Testis (tissue), 3 donors: ENCODE measurements around the gene KCNJ1. TPM values are rescaled to one million over a fixed set of nuclear protein-coding genes. Genes with fewer than 3 reads are reported as not detected.

Source experiments
- DNase-seq: peaks from one replicate; pipeline ENCODE4 v3.0.0-alpha.2; 2019
- H3K27ac ChIP-seq, 2 donors: fragments of 200-600 bp; sonication (generic); one replicate each; pipeline ENCODE4 v1.5.1; 2019
- H3K27me3 ChIP-seq: fragments of 200-600 bp; sonication (generic); one replicate; pipeline ENCODE4 v1.5.1; 2019
- H3K36me3 ChIP-seq: fragments of 200-600 bp; sonication (generic); one replicate; pipeline ENCODE4 v1.5.1; 2017; ENCODE audit warnings: low read depth; ENCODE audit errors: missing control alignments
- H3K4me1 ChIP-seq: fragments of 200-600 bp; sonication (generic); one replicate; pipeline ENCODE4 v1.5.1; 2019
- H3K4me3 ChIP-seq, 2 donors: fragments of 200-600 bp; sonication (generic); one replicate each; pipeline ENCODE4 v1.5.1; 2017 to 2019
- H3K9me3 ChIP-seq: fragments of 200-600 bp; sonication (generic); one replicate; pipeline ENCODE4 v1.5.1; 2017
- POLR2A ChIP-seq: fragments of 450-650 bp; IDR thresholded peaks from one replicate; pipeline ENCODE4 v1.6.1; 2017; ENCODE audit warnings: antibody characterized with exemption, mild to moderate bottlenecking, moderate library complexity
- WGBS, 2 donors: methylation state at CpG; one replicate each; pipeline ENCODE4 v1.1.5; 2018; 5-methylcytosine and 5-hydroxymethylcytosine counted together
- intact Hi-C: fragments of 100-400 bp; cut with DNase I; formaldehyde crosslinking; loops from one replicate; pipeline ENCODE4 v1.15.1; 2023; ENCODE audit warnings: low total_unique reads
- polyA plus RNA-seq: library from polyadenylated mRNA; stranded (reverse); fragments of 350-450 nt; fragmentation: Illumina TruSeq; extraction: RNeasy Lipid Tissue Mini Kit (QIAGEN cat#74804); gene quantifications from one replicate; pipeline ENCODE4 v1.2.3, GENCODE V29; 2014; ENCODE audit warnings: low read depth, low replicate concordance; ENCODE audit not compliant: insufficient read depth
- total RNA-seq, 2 donors: library from RNA; depleted of rRNA; stranded (reverse); fragments of >200 nt; gene quantifications; one replicate each; pipeline ENCODE4 v1.2.3, GENCODE V29; 2016
- TF ChIP-seq, protein P1 (sequence below), 3 experiments: fragments of 450-650 bp in 2 of 3; fragments of 200-600 bp in 1 of 3; sonication (generic) in 1 of 3; IDR thresholded peaks; one replicate each; pipeline ENCODE4 v1.5.1; 2016 to 2019; ENCODE audit warnings: antibody characterized with exemption in 3 of 3, mild to moderate bottlenecking in 2 of 3, moderate library complexity in 1 of 3

KCNJ1 gene
- total and polyA plus RNA-seq, 3 donors from 2014 or later = 0.12 to 0.24 (median 0.16) TPM

DNA sequence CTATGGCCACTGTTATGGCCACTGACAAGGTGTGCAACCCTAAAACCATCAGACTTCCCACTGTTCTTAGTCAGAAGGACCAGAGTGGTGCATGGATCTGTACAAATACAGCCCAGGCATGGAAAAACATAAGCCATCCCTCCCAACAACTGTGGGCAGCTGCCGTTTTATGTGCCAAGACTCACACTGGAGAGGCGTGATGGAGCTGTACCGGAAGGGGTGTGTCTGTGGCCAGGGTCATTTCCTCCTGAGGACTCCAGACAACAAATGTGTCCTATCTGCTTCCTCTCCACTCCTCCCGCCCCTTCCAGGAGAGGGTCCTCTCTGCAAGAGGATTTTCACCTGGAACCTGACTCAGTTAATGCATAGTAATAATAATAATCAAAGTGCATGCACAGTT is 29.5 kb downstream of the KCNJ1 start:
- intact Hi-C loops = loop anchor here (10.0 kb wide), 1 partner anchor 683 kb away; no protein-coding TSS in a partner anchor
- Histone ChIP-seq H3K27ac (no peak overlapping the region), H3K4me1 (peaks cover 7% of the 10 kb centered on the region), H3K36me3 (no peaks in the 10 kb centered on the region), H3K9me3 (no peaks in the 10 kb centered on the region), H3K27me3 (no peaks in the 10 kb centered on the region), H3K4me3 (no peak overlapping the region)
- DNase-seq = no peak
- 66 to 73% methylated on average over 4 of the region's 4 CpGs for WGBS, 2 donors
- TF ChIP-seq POLR2A = no peak
- TF ChIP-seq, protein P1, sequence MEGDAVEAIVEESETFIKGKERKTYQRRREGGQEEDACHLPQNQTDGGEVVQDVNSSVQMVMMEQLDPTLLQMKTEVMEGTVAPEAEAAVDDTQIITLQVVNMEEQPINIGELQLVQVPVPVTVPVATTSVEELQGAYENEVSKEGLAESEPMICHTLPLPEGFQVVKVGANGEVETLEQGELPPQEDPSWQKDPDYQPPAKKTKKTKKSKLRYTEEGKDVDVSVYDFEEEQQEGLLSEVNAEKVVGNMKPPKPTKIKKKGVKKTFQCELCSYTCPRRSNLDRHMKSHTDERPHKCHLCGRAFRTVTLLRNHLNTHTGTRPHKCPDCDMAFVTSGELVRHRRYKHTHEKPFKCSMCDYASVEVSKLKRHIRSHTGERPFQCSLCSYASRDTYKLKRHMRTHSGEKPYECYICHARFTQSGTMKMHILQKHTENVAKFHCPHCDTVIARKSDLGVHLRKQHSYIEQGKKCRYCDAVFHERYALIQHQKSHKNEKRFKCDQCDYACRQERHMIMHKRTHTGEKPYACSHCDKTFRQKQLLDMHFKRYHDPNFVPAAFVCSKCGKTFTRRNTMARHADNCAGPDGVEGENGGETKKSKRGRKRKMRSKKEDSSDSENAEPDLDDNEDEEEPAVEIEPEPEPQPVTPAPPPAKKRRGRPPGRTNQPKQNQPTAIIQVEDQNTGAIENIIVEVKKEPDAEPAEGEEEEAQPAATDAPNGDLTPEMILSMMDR (IDR thresholded peaks at IDR 0.05) = no peak

DNA sequence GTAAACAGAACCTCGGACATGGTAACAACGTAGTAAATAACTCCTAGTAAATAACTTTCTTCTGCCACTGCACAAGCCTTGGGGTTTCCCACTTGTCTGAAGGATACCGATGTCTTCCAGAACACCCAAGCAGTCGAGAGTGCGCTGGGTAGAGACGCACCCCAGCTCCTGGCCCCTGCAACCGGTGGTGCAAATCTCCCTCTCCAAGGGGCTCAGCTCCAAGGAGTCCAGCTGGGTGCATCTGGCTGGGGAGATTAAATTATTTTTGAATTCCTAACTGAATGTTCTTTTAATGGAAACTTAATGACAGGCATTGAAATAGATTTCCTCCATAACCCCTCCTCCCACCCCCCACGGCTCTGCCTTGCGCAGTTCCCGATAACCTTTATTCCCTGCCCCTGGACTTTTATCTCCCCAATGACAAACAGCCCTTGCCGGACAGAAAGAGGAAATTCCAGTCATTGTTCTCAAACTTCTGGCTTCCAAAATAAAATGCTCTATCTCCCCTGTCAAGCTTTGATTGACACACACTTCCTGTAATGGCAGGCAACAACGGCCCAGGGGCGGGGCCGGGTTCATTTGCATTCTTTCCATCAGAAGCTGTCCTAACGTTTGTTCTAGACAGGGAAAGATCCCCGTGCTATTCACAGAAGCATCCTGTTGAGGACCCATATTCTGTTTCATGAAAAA is 31.2 kb downstream of the KCNJ1 start:
- 9 to 15% methylated on average over 16 of the region's 16 CpGs for WGBS, 2 donors
- H3K4me1 ChIP-seq = peaks cover 7% of the 10 kb centered on the region
- no peak for DNase-seq
- H3K27me3 ChIP-seq = no peaks in the 10 kb centered on the region
- H3K4me3 ChIP-seq = no peak overlapping the region
- TF ChIP-seq, protein P1 (IDR thresholded peaks at IDR 0.05) = no peak
- no peak for TF ChIP-seq POLR2A
- no peak overlapping the region for H3K27ac ChIP-seq
- H3K36me3 ChIP-seq = no peaks in the 10 kb centered on the region
- intact Hi-C loops = loop anchor here (10.0 kb wide), 1 partner anchor 681 kb away; no protein-coding TSS in a partner anchor
- no peaks in the 10 kb centered on the region for H3K9me3 ChIP-seq

DNA sequence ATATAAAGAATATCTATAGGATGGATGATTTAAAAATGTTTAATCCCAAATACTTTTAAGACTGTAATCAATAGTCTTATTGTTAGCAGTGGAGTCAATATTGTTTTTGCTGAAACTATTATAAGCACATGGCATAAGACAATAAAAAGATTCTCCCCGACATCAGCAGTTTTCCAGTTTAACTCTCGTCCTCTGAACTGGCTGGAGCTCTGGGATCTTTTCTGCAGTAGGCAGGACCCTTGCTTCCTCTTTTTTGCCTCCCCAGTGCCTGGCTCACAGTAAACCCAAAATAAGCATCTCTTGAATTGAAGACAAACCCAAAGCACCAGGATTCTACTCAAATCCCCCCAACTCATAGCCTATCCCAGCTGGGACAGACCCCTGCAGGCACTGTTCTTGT is 32.9 kb downstream of the KCNJ1 start:
- Histone ChIP-seq H3K9me3 (no peaks in the 10 kb centered on the region), H3K36me3 (no peaks in the 10 kb centered on the region), H3K4me1 (peaks cover 7% of the 10 kb centered on the region), H3K27me3 (no peaks in the 10 kb centered on the region), H3K27ac (no peak overlapping the region), H3K4me3 (no peak overlapping the region)
- TF ChIP-seq, protein P1 (IDR thresholded peaks at IDR 0.05) = no peak
- TF ChIP-seq POLR2A = no peak
- 82 to 87% methylated on average over 2 of the region's 2 CpGs for WGBS, 2 donors
- DNase-seq = no peak
- intact Hi-C loops = loop anchor here (10.0 kb wide), 1 partner anchor 679 kb away; no protein-coding TSS in a partner anchor

DNA sequence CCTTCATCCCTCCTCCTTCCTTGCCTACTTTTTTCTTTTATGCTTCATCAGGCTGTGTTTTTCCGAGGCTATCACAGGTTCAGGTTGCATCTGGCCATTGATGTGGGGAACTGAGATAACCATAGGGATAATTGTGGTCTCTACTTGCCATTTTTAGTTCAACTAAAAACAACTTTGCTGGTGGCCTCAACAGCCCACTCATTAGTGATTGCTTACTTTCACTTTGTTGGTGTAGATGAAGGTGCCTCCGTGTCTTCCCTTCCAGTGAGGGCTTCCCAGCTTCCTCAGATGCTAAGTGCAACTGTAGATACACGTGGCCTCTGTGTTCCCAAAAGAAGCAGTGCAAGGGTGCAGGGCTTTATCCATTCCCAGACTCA is 35.0 kb downstream of the KCNJ1 start:
- H3K36me3 ChIP-seq = no peaks in the 10 kb centered on the region
- no peak overlapping the region for H3K4me3 ChIP-seq
- peaks cover 7% of the 10 kb centered on the region for H3K4me1 ChIP-seq
- intact Hi-C loops = loop anchor here (10.0 kb wide), 1 partner anchor 677 kb away; no protein-coding TSS in a partner anchor
- TF ChIP-seq, protein P1 (IDR thresholded peaks at IDR 0.05) = no peak
- TF ChIP-seq POLR2A = no peak
- no peaks in the 10 kb centered on the region for H3K9me3 ChIP-seq
- H3K27ac ChIP-seq = no peak overlapping the region
- no peak for DNase-seq
- H3K27me3 ChIP-seq = no peaks in the 10 kb centered on the region
- WGBS, 2 donors = 76% methylated on average over 3 of the region's 3 CpGs
